GM21737 (cell line): Measurements from ENCODE around the gene C1QC.

ENCODE experiments used
- ATAC-seq: cut with Tn5 transposase; IDR thresholded peaks from one replicate; pipeline ENCODE4 v1.9.1; 2021; ENCODE audit warnings: mild to moderate bottlenecking, moderate library complexity; ENCODE audit not compliant: unreplicated experiment

C1QC gene

GRCh38 chr1:22676916-22677583 is 33.6 kb downstream of the C1QC start:
- ATAC-seq, result no peak

- no peak for ATAC-seq
Observed at GRCh38 chr1:22677931-22678896, 34.8 kb downstream of the C1QC start.

GRCh38 chr1:22680726-22681125 is 37.3 kb downstream of the C1QC start:
- no peak for ATAC-seq

GRCh38 chr1:22681556-22682276 is 38.3 kb downstream of the C1QC start:
- no peak for ATAC-seq

GRCh38 chr1:22683547-22683946 is 40.1 kb downstream of the C1QC start:
- ATAC-seq, result no peak

GRCh38 chr1:22685591-22686059 is 42.2 kb downstream of the C1QC start:
- no peak for ATAC-seq

- ATAC-seq, result no peak
Observed at GRCh38 chr1:22687191-22687590, 43.8 kb downstream of the C1QC start.

- no peak for ATAC-seq
Observed at GRCh38 chr1:22688466-22688865, 45.0 kb downstream of the C1QC start.

GRCh38 chr1:22689505-22689904 is 46.1 kb downstream of the C1QC start:
- no peak for ATAC-seq

- ATAC-seq, result no peak
Observed at GRCh38 chr1:22691031-22691753, 47.8 kb downstream of the C1QC start.

GRCh38 chr1:22694172-22694571 is 50.7 kb downstream of the C1QC start:
- no peak for ATAC-seq

- no peak for ATAC-seq
Observed at GRCh38 chr1:22696610-22697009, 53.2 kb downstream of the C1QC start.
